HG03432 (cell line): ENCODE results near the gene DNAI2.

Experiments used
- ATAC-seq: cut with Tn5 transposase; IDR thresholded peaks from one replicate; pipeline ENCODE4 v1.9.1; 2021; ENCODE audit warnings: mild to moderate bottlenecking, moderate library complexity; ENCODE audit not compliant: unreplicated experiment

DNAI2 gene

GRCh38 chr17:74274060-74274708, at the start of gene DNAI2:
Gene DNAI2, plus strand, starts transcription at chr17:74274234. Its CDS starts 7,584 bp downstream, at chr17:74281818.
- ATAC-seq = no peak

GRCh38 chr17:74224959-74225725, 48.9 kb upstream of the DNAI2 start:
- no peak for ATAC-seq

- ATAC-seq = no peak
Observed at GRCh38 chr17:74226252-74226651, 47.8 kb upstream of the DNAI2 start.

GRCh38 chr17:74227271-74228080, 46.6 kb upstream of the DNAI2 start:
- ATAC-seq = no peak

GRCh38 chr17:74228306-74228978, 45.6 kb upstream of the DNAI2 start:
- no peak for ATAC-seq

GRCh38 chr17:74230896-74231295, 43.1 kb upstream of the DNAI2 start:
- ATAC-seq = no peak

- ATAC-seq = no peak
Observed at GRCh38 chr17:74231928-74232907, 41.8 kb upstream of the DNAI2 start.

GRCh38 chr17:74233937-74234336, 40.1 kb upstream of the DNAI2 start:
- ATAC-seq = no peak

GRCh38 chr17:74234486-74234885, 39.5 kb upstream of the DNAI2 start:
- no peak for ATAC-seq

GRCh38 chr17:74235040-74235581, 38.9 kb upstream of the DNAI2 start:
- no peak for ATAC-seq

GRCh38 chr17:74235911-74236371, 38.1 kb upstream of the DNAI2 start:
- no peak for ATAC-seq

- ATAC-seq = no peak
Observed at GRCh38 chr17:74237321-74237720, 36.7 kb upstream of the DNAI2 start.

- ATAC-seq = no peak
Observed at GRCh38 chr17:74239172-74239571, 34.9 kb upstream of the DNAI2 start.

GRCh38 chr17:74240618-74241205, 33.3 kb upstream of the DNAI2 start:
- no peak for ATAC-seq

- ATAC-seq = no peak
Observed at GRCh38 chr17:74241431-74241830, 32.6 kb upstream of the DNAI2 start.

- no peak for ATAC-seq
Observed at GRCh38 chr17:74241847-74242246, 32.2 kb upstream of the DNAI2 start.

GRCh38 chr17:74243013-74243755, 30.9 kb upstream of the DNAI2 start:
- ATAC-seq = no peak

GRCh38 chr17:74244128-74244527, 29.9 kb upstream of the DNAI2 start:
- ATAC-seq = no peak
